H1 (cell line): Measurements from ENCODE around the gene SHOX. TPM values are rescaled to one million over a fixed set of nuclear protein-coding genes. Genes with fewer than 3 reads are reported as not detected.

Source experiments
- KDM5A ChIP-seq: fragments of 200-600 bp; IDR thresholded peaks from 2 replicates; pipeline ENCODE4 v1.7.1; 2012; ENCODE audit warnings: mild to moderate bottlenecking, low read length, inconsistent platforms, mixed read lengths
- RXRA ChIP-seq: IDR thresholded peaks from 2 replicates; pipeline ENCODE4 v1.6.1; 2011; ENCODE audit warnings: low read depth, mild to moderate bottlenecking, low read length, moderate library complexity; ENCODE audit not compliant: insufficient read depth
- polyA plus RNA-seq, 7 experiments: library from polyadenylated mRNA; depleted of rRNA in 3 of 7; stranded (reverse) in 5 of 7; unstranded in 2 of 7; fragments of >200 nt in 5 of 7; fragments of 200-250 nt in 2 of 7; gene quantifications; 1 replicate in 5 of 7; 2 replicates in 1 of 7; 4 replicates in 1 of 7; pipeline versions ENCODE4 v1.2.1 to v1.2.3, GENCODE V29; 2011 to 2013; ENCODE audit warnings: missing spikeins in 2 of 7, mixed read lengths in 2 of 7
- total RNA-seq: library from RNA; stranded (reverse); fragmentation: NEBNext Ultra II Directional; extraction: Animal tissue kit (Norgen Biotek cat#: 25700); gene quantifications from 2 replicates; pipeline ENCODE4 v1.2.1, GENCODE V29; 2021
- TF ChIP-seq, protein P1 (sequence below): IDR thresholded peaks from 2 replicates; pipeline ENCODE4 v1.6.1; 2011; ENCODE audit warnings: low read length, improper control_type of control experiment

Gene SHOX
- total and polyA plus RNA-seq, 2 of the 8 experiments (the other 6 are each of a cell fraction or from before 2014, with no cell fraction given), result 0.05 to 0.15 TPM

GRCh38 chrX:694800-695199 is 64.2 kb downstream of the SHOX start (continued):
- TF ChIP-seq KDM5A, result no peak
- no peak for TF ChIP-seq RXRA
- TF ChIP-seq, protein P1, sequence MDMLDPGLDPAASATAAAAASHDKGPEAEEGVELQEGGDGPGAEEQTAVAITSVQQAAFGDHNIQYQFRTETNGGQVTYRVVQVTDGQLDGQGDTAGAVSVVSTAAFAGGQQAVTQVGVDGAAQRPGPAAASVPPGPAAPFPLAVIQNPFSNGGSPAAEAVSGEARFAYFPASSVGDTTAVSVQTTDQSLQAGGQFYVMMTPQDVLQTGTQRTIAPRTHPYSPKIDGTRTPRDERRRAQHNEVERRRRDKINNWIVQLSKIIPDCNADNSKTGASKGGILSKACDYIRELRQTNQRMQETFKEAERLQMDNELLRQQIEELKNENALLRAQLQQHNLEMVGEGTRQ, result no peak
